LHCN-M2 (cell line): ENCODE results near the gene NMS. TPM values are rescaled to one million over a fixed set of nuclear protein-coding genes. Genes with fewer than 3 reads are reported as not detected.

Experiments used
- DNase-seq: peaks from one replicate; pipeline ENCODE4 v3.0.0-alpha.2; 2012; ENCODE audit warnings: low read depth
- polyA plus RNA-seq: library from polyadenylated mRNA; unstranded; fragments of >200 nt; gene quantifications from one replicate; pipeline ENCODE4 v1.2.1, GENCODE V29; 2012; ENCODE audit warnings: missing spikeins
- total RNA-seq: library from RNA; depleted of rRNA; stranded (reverse); fragments of >200 nt; gene quantifications from 2 replicates; pipeline ENCODE4 v1.2.3, GENCODE V29; 2014; rRNA removed

NMS gene, protein sequence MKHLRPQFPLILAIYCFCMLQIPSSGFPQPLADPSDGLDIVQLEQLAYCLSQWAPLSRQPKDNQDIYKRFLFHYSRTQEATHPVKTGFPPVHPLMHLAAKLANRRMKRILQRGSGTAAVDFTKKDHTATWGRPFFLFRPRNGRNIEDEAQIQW
- not detected in 2 replicates for total RNA-seq
- not detected for polyA plus RNA-seq

DNA sequence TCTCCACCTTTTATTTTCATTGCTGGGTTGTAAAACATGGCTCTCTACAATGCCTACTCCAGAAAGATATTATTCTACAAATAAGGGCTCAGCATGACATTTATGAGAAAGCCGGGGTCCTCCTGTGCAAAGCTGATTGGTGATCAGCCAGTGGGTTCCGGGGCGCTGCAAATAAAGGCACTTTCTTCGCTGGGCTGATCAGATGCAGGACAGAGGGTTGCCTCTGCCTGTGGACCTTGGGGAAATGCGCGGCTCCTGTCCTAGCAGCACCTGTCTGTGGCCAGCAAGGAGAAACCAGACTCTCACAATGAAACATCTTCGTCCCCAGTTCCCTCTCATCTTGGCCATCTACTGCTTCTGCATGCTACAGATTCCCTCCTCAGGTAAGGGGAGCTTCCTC, at the start of gene NMS:
TSS of gene NMS (plus strand) at position 301 of the 400 bp plus-strand sequence. CDS start at position 308, 7 bp downstream.
- no peak for DNase-seq

DNA sequence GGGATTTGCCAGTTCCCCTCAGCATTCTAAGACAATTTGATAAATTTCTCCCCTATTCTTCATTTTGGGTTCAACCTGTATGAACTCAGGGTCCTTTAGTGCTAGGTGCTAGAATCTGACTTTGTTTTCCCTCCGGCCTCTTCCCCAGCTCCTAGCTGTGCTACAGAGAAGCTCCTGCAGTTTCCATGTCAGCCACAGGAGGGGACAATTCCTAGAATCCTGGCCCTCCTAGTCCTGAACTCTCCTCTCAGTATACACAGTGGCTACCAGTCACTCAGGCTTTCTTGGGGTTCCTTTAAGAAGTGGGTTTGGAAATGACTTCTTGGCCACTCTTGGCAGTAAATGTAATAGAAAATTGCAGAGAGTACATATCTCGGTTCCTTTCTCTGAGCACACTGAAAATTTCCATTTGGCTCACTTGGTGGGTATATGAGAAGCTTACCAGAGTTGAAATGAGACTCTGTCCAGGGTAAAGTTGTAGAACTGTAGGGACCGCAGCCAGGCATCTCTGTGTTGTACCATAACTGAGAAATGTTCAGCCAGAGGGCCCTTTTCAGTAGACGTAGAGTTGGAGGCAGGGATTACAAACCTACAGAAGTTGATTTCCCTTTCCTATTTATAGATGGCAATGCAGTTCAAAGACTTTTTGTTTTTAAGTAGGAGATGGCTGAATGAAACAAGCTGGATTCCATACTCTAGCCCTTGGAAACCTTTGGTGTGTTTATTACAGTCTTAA, 47.8 kb upstream of the NMS start:
- DNase-seq, result peak; percentile 32

DNA sequence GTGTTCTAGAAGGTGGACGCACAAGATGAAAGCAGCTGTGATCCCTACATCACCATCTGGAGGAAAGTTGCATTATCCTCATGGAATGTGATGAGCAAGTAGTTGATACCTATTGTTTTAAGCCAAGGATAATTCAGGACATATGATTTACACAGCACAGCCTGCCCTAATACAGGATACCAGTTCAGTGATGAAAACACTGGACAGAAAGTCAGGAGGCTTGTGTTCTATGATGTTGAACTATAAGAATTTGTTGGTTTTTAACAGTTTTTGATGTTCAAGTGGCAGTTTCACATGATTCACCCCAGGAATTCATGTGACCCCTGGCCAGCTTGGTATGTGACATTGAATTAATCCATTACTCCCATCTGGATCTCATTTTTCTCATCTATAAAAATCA, 46.7 kb upstream of the NMS start:
- no peak for DNase-seq

DNA sequence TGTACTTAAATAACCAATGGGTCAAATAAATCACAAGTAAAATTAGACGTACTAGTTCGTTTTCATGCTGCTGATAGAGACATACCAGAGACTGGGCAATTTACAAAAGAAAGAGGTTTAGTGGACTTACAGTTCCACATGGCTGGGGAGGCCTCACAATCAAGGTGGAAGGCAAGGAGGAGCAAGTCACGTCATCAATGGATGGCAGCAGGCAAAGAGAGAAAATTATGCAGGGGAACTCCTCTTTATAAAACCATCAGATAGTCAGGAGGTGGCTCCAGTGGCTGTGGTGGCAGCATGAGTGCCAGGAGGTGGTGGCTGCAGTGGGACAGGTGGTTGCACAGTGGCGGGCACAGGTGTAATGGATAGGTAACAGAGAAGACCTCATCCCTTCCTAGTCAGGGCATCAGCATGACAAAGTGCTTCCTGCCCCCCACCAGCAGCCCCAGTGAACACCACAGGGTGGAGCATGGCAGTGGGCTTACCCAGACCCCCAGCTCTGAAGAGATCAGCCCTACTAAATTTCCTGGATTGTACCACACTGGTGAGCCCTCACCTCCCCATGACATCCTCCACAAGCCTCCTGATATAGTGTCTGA, 45.9 kb upstream of the NMS start:
- no peak for DNase-seq

DNA sequence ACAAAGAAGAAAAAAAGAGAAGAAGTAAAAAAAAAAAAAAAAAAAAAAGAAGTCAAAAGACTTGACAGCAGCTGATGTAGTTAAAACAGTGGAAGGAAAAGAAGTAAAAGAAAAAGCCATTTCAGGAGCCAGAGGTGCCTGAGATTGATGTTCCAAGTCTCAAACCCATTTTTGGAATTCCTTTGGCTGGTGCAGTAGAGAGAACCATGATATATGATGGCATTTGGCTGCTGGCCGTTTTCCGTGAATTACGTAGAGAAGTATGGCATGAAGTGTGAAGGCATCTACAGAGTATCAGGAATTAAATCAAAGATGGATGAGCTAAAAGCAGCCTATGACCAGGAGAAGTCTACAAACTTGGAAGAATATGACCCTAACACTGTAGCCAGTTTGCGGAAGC, 45.2 kb upstream of the NMS start:
- no peak for DNase-seq

DNA sequence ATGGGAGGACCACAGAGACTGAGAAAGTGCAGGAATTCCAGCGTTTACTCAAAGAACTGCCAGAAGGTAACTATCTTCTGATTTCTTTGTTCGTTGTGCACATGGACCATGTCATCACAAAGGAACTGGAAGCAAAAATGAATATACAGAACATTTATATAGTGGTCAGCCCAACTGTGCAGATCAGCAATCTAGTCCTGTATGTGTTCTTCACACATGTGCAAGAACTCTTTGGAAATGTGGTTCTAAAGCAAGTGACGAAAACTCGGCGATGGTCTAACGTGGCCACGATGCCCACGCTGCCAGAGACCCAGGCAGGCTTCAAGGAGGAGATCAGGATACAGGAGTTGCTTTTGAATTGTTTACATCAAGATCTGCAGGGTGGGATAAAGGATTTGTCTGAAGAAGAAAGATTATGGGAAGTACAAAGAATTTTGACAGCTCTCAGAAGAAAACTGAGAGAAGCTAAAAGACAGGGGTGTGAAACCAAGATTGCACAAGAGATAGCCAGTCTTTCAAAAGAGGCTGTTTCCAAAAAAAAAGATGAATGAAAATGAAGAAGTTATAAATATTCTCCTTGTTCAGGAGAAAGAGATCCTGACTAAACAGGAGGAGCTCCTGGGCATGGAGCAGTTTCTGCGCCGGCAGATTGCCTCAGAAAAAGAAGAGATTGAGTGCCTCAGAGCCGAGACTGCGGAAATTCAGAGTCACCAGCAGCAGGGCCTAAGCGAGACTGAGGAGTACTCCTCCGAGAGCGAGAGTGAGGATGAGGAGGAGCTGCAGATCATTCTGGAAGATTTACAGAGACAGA, 44.5 kb upstream of the NMS start:
- DNase-seq, result no peak

DNA sequence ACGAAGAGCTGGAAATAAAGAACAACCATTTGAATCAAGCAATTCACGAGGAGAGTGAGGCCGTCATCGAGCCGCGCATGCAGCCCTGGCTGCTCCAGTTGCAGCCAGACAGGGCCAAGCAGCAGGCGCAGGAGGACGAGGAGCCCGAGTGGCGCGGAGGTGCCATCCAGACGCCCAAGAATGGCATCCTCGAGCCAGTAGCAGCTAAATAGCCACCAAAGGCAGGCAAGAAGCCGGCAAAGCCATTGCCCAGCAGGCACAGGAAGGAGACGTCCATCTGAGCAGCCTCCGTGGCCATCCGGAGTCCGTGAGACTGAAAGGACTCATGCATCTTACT, 43.9 kb upstream of the NMS start:
- no peak for DNase-seq

DNA sequence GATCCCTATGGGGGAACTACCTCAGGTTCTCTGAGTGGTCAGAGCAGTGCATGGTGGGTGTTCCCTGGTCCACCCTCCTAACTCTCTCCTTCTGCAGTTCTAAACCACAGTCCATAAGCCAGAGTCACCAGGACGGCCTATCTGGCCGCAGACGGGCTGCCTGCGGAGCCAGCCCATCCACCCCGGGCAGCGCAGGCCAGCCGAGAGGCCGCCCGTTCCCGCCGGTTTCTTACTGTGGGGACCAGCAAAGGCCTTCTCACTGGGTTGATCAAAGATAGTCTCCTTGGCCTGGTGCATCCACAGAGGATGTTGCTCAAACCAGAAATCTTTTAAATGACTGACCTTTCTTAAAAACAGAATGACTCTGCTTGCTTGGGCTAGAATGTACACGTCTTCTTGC, 43.2 kb upstream of the NMS start:
- no peak for DNase-seq

DNA sequence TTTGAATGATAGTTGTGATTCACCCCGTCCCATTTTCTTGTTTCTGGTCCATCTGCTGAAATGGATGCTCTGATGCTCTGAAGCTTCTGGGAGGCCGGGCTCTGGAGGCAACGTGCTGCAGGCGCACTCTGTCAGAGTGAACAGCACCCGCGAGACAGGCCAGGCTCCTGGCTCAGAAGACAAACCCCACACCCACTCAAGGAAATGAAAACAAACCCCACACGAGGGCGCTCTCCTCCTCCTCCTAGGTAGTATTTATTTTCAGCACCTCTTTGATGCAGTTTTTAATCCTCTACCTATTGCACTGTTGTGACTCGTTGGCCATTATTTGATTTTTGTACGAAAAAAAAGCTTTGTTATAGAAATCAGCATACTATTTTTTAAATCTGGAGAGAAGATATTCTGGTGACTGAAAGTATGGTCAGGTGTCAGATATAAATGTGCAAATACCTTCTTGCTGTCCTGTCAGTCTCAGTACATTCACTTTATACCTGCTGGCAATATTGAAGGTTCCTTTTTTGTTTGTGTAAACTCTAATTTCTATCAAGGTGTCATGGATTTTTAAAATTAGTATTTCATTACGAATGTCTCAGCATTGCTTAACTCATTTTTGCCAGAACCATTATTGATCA, 42.5 kb upstream of the NMS start:
- peak; percentile 18 for DNase-seq

DNA sequence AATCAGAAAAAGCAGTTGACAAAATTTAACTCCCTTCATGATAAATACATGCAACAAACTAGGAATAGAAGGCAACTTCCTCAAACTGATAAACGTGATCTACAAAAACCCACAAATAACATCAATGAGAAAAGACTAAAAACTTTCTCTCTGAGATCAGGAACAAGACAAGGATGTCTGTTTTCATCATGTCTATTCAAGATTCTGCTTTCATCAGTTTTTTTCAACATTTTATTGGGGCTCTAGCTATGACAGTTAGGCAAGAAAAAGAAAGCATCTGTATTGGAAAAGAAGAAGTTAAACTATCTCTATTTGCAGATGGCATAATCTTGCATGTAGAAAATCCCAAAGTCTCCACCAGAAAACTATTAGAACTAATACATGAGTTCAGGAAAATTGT, 40.6 kb upstream of the NMS start:
- DNase-seq, result no peak

DNA sequence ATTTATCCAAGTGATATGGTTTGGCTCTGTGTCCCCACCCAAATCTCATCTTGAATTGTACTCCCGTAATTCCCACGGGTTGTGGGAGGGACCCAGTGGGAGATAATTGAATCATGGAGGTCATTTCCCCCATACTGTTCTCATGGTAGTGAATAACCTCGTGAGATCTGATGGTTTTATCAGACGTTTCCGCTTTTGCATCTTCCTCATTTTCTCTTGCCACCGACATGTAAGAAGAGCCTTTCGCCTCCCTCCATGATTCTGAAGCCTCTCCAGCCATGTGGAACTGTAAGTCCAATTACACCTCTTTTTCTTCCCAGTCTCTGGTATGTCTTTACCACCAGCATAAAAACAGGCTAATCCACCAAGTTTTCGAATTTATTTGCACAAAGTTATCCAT, 32.5 kb upstream of the NMS start:
- DNase-seq, result no peak

DNA sequence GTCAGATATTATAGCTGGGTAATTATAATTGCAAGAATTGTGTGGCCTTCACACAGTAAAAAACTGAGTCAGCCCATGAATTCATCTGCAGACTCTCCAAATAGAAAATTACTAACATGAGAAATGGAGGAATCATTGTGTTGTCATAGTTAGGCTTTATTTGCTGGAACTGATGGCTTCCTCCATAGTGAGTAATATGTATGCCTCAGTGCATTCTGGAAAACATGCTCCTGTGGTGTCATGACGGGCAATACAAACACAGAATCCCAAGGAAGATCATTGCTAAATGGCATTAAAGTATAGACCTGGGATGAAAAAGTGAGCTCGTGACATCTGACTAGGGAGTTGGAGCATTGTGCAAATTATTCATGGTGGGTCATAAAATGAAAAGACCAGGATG, 23.6 kb upstream of the NMS start:
- no peak for DNase-seq

DNA sequence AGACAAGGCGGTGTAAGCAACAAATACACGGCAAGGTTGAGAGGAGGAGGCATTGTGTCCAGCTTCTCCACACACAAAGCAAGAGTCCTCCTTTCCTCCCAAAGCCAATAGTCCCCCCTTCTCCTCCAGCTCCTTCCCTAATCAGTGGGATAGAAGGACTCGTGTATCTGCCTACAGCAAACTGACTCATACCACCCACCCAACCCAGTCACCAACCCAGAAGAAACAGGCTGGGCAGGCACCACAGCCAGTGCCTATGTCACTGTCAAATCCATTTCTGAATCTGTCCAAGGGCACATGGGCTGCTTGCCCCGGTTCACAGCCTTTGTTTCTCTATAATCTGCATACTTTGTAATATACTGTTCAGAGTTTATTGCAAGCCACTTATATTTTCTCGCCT, 19.2 kb upstream of the NMS start:
- DNase-seq, result no peak

DNA sequence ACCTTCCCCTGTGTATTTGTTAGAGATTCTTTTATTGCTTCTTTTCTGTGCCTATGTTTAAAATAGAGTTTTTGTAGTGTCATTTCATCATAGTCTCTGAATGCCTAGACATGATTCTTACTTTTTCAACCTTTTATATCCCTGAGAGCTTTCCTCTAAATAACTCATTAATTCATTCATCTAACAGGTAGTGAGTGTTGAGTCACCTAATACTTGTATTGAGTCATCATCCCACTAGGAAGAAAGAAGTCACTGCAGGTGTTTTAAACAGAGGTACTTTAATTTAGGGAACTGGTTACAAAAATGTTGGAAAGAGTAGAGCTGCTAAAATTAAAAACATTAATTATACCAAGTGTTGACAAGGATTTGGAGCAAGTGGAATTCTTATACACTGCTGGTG, 18.5 kb upstream of the NMS start:
- no peak for DNase-seq

DNA sequence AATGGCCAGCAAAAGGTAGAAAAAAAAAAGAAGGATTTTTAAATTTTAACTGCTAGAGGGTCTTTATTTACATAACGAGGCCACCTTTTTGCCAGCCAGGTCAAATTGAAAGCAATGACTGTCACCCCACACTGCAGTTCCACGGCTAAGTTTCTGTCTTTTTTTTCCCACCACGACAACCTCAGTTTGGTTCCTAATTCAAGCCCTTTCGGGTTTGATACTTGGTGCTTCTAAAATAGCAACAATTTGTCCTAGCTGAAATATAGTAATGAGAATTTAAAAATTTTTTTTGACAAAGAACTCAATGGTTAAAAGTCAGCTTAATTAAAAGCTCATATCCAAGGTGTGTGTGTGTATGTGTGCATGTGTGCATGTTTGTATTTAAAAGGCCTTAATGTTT, 16.4 kb upstream of the NMS start:
- DNase-seq, result no peak

DNA sequence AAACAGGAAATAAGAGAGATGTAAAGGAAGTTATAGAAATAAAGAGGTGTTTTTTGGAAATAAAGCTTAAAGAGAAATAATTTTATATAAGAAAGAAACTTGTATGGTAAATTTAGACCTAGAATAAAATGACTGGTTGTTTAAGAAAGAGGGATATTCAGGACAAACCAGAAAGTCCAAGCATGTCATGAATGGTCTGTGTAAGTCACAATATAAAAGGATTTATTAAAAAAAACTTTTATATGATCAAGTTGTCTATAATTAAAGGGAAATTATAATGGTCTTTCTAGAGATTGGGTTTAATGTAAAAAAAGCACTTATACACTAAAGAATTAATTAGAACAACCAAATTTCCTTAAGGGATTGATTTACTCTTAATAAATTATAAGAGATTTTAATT, 13.9 kb upstream of the NMS start:
- DNase-seq, result peak; percentile 19

DNA sequence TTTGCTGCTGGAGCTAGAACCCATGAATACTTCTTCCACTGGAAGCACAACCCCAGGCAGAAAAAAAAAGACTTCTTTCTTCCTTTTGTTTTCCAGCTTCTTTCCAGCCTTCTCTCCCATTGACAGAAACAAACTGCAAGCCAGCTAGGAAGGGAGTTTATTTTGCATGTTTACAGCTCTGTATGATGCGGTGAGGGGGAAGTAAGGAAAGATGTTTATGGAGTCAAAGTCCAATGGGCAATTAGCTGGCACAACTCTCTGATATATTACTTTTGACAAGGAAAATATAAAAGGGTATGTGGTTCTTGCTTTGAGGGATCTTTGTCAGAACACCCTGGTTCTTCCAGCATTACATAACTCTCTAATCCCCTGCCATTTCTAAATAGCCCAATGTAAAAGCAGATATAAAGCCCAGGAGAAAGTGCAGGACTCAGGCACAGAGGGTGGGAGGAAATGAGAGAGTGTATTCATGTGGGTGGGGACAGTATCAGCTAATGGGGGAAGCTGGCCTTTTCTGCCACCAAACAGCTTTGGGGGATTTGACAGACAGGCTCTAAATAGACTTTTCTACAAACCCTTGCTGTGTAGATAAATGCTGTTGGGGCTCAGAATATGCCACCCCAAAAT, 9.3 kb upstream of the NMS start:
- DNase-seq, result no peak

DNA sequence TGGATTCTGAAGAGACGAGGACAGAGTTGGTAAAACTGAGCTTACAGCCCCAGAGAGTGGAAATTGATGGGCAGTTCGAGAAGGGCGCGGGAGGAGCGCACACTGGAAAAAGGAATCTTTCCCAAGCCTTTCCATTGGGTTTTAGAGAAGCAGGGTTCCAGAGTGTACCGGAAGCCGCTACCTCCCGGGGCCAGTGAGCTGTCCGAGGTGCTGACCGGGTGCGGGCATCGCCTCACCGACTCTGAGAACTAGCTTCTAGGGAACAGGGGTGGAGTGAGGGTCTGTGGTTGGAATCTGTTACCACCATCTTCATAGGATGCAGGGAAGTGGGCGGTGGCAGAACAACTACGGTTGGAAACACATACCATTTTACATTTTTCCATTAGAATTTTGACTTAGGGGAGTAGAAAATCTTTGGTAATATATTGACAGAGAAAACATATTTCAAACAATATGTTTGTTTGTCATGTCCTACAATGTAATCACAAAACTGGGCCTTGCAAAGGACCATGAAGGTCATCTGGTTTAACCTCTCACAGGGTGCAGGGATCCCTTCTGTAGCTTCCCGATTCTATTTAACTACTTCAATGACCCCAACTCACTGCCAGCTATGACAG, 724 bp downstream of the NMS start:
- peak; percentile 3 for DNase-seq

DNA sequence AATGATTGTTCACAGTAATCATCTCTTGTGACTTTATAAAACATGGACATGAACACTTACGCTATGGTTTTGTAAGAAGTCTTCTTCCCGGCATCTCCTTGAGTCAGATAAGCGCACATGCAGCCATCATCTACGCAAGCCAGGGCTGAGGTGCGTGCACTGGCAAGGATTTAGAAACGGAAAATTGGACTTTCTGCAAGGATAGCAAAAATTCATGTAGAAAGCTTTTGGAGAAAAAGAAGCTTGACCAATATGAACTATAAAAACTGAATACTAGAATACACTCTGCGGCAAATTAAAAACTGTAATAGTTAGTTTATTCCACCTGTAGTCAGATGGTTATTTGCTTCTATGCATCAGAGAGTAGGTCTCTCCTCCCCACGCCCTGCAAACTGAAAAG, 6.3 kb downstream of the NMS start:
- no peak for DNase-seq

DNA sequence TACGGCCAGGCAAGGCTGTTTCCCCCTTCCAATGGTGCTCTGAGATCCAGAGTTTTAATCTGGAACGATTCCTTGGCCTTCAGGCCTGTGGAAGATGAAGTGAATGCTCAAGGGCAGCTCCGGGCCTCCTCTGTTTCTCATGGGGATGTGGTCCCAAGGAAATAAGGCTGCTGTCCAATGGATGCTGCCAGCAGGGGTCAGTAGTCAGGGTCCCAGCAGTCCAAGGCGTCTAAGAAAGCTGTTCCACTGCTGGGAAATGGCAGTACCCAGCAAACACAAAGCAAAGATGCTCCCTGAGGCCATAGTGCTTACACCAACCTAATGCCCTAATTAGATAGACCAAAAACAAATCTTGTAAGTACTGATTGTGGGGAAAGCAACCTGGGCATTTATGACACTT, 12.5 kb downstream of the NMS start:
- no peak for DNase-seq

DNA sequence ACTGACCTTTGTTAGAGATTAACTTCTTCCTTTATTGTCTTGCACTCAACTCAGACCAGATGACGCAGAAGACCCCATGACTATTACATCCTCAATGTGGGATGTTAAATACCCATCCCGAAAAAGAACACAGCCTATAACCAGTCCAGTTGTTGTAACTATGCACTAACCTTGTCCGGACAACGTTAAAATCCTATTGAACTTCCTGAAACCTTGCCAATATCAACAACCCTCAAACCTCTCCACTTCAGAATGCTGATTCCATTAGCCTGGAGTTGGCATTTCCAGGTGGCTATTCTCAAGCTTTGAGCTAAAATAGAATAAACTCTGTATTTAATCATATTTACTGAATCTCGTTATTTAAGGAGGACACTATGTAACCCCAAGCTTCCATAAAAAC, 13.6 kb downstream of the NMS start:
- DNase-seq, result no peak
